Measurements from ENCODE around the gene PAOX. TPM values are rescaled to one million over a fixed set of nuclear protein-coding genes. Genes with fewer than 3 reads are reported as not detected.
"Not testable (repeated sequence)": the region's sequence is repeated elsewhere in the genome, so short reads cannot be mapped to it uniquely, and the experiment has no call there.

PAOX gene
- total and polyA plus RNA-seq, 3 donors from 2014 or later, result 24.8 to 91.5 (median 49.5) TPM

GRCh38 chr10:133421336-133422222 lies 42.5 kb downstream of the PAOX start:
- intact Hi-C loops (cut with DNase I; ENCODE audit: low total_unique reads), result loop anchor here (10.0 kb wide), 1 partner anchor 153 kb away; no protein-coding TSS in a partner anchor
- no peaks in the 10 kb centered on the region for H3K4me1 ChIP-seq
- 75 to 90% methylated on average over 7 to 13 of the region's 17 CpGs for WGBS, 2 donors
- no peaks in the 10 kb centered on the region for H3K9me3 ChIP-seq
- no peak overlapping the region for H3K4me3 ChIP-seq
- TF ChIP-seq, protein P1, sequence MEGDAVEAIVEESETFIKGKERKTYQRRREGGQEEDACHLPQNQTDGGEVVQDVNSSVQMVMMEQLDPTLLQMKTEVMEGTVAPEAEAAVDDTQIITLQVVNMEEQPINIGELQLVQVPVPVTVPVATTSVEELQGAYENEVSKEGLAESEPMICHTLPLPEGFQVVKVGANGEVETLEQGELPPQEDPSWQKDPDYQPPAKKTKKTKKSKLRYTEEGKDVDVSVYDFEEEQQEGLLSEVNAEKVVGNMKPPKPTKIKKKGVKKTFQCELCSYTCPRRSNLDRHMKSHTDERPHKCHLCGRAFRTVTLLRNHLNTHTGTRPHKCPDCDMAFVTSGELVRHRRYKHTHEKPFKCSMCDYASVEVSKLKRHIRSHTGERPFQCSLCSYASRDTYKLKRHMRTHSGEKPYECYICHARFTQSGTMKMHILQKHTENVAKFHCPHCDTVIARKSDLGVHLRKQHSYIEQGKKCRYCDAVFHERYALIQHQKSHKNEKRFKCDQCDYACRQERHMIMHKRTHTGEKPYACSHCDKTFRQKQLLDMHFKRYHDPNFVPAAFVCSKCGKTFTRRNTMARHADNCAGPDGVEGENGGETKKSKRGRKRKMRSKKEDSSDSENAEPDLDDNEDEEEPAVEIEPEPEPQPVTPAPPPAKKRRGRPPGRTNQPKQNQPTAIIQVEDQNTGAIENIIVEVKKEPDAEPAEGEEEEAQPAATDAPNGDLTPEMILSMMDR (IDR thresholded peaks at IDR 0.05), result no peak
- no peak for TF ChIP-seq POLR2A (IDR thresholded peaks at IDR 0.05)
- no peaks in the 10 kb centered on the region for H3K27me3 ChIP-seq
- no peaks in the 10 kb centered on the region for H3K36me3 ChIP-seq (ENCODE audit: low read depth, missing control alignments)
- H3K27ac ChIP-seq, result no peak overlapping the region
- no peak for DNase-seq

GRCh38 chr10:133422223-133422806 lies 43.3 kb downstream of the PAOX start:
- Histone ChIP-seq H3K36me3 (ENCODE audit: low read depth, missing control alignments) (no peaks in the 10 kb centered on the region), H3K27me3 (no peaks in the 10 kb centered on the region), H3K4me3 (no peak overlapping the region), H3K27ac (no peak overlapping the region), H3K4me1 (no peaks in the 10 kb centered on the region), H3K9me3 (no peaks in the 10 kb centered on the region)
- no peak for TF ChIP-seq POLR2A (IDR thresholded peaks at IDR 0.05)
- TF ChIP-seq, protein P1 (IDR thresholded peaks at IDR 0.05), result no peak
- 60 to 69% methylated on average over 12 to 16 of the region's 16 CpGs for WGBS, 2 donors
- intact Hi-C loops (cut with DNase I; ENCODE audit: low total_unique reads), result loop anchor here (10.0 kb wide), 1 partner anchor 152 kb away; no protein-coding TSS in a partner anchor
- DNase-seq, result no peak

- DNase-seq, result no peak
- no peak overlapping the region for H3K4me3 ChIP-seq
- 18 to 26% methylated on average over 19 to 42 of the region's 88 CpGs for WGBS, 2 donors
Observed at GRCh38 chr10:133422807-133423771, 44.0 kb downstream of the PAOX start.

GRCh38 chr10:133424102-133424501 lies 45.0 kb downstream of the PAOX start:
- H3K4me1 ChIP-seq; DNase-seq; H3K36me3 ChIP-seq (ENCODE audit: low read depth, missing control alignments); H3K9me3 ChIP-seq; H3K27me3 ChIP-seq; H3K4me3 ChIP-seq; H3K27ac ChIP-seq: not testable (repeated sequence)
- no CpG with 5 or more reads among the region's 46 CpGs for WGBS, 2 donors
- intact Hi-C loops (cut with DNase I; ENCODE audit: low total_unique reads), result loop anchor here (10.0 kb wide), 1 partner anchor 151 kb away; no protein-coding TSS in a partner anchor

More at GRCh38 chr10:133422807-133423771, 44.0 kb downstream of the PAOX start:
- Histone ChIP-seq H3K27me3 (no peaks in the 10 kb centered on the region), H3K4me1 (no peaks in the 10 kb centered on the region), H3K9me3 (no peaks in the 10 kb centered on the region), H3K27ac (no peak overlapping the region), H3K36me3 (ENCODE audit: low read depth, missing control alignments) (no peaks in the 10 kb centered on the region)
- no peak for TF ChIP-seq POLR2A (IDR thresholded peaks at IDR 0.05)
- TF ChIP-seq, protein P1 (IDR thresholded peaks at IDR 0.05), result no peak
- intact Hi-C loops (cut with DNase I; ENCODE audit: low total_unique reads), result loop anchor here (10.0 kb wide), 1 partner anchor 152 kb away; no protein-coding TSS in a partner anchor

- not testable (repeated sequence) for H3K4me3 ChIP-seq; H3K9me3 ChIP-seq; H3K27ac ChIP-seq; H3K27me3 ChIP-seq; H3K4me1 ChIP-seq; H3K36me3 ChIP-seq (ENCODE audit: low read depth, missing control alignments); DNase-seq
- WGBS, 2 donors, result 21% methylated on average over 14 of the region's 37 CpGs; no CpG with 5 or more reads in 1 of the 2 donors
- intact Hi-C loops (cut with DNase I; ENCODE audit: low total_unique reads), result loop anchor here (10.0 kb wide), 1 partner anchor 150 kb away; no protein-coding TSS in a partner anchor
Observed at GRCh38 chr10:133424601-133425000, 45.5 kb downstream of the PAOX start, which contains the start of gene SPRN. Gene SPRN (minus strand): TSS chr10:133424625. CDS start chr10:133423681, 944 bp downstream.

GRCh38 chr10:133429571-133429970 lies 50.5 kb downstream of the PAOX start:
- H3K4me3 ChIP-seq; DNase-seq; H3K36me3 ChIP-seq (ENCODE audit: low read depth, missing control alignments); H3K9me3 ChIP-seq; H3K27ac ChIP-seq; H3K4me1 ChIP-seq; H3K27me3 ChIP-seq: not testable (repeated sequence)
- intact Hi-C loops (cut with DNase I; ENCODE audit: low total_unique reads), result loop anchor here (10.0 kb wide), 1 partner anchor 145 kb away; no protein-coding TSS in a partner anchor
- WGBS, 2 donors, result 86 to 89% methylated on average over 2 to 4 of the region's 4 CpGs

DNA sequence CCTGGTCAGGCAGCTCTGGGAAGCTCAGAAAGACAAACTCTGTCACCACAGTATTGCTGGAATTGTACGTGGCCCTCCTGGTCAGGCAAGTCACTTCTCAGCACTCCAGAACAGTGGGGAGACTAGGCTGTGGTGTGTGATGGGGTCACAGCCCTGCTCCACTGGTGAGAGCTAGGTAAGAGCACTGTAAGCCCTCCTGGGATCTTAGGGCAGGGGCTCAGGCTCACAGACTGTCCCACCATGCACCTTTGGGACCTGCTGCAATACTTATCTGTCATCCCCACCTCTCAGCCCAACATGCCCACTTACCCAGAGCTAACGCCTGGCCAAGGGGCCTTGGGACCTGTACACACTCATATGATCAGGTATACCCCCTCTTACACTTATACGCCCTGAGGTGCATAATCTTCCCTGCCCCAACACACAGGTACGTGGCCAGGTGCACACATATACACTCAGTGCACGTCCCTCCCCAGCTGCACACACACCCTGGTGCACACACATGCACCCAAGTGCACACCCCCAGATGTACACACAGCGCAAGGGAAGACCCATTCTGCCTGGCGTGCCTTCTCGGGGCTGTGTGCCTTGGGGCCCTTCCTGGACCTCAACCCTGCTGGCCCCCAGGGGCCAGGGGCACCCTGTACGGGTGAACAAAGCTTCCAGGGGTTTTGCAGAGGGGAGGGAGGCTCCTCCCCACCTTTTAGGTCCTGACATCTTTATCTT lies 53.0 kb downstream of the PAOX start:
- DNase-seq; intact Hi-C loops (cut with DNase I; ENCODE audit: low total_unique reads): not testable (repeated sequence)

More for the DNA sequence above, 53.0 kb downstream of the PAOX start:
- not testable (repeated sequence) for H3K9me3 ChIP-seq; H3K4me3 ChIP-seq; H3K27me3 ChIP-seq; H3K4me1 ChIP-seq; H3K36me3 ChIP-seq (ENCODE audit: low read depth, missing control alignments); H3K27ac ChIP-seq
- 40 to 63% methylated on average over 1 to 7 of the region's 9 CpGs for WGBS, 2 donors

Data from testis (tissue), 3 donors.